Vagina (tissue), 2 donors: ENCODE data around the gene SNIP1. TPM values are rescaled to one million over a fixed set of nuclear protein-coding genes. Genes with fewer than 3 reads are reported as not detected.
"Not testable (repeated sequence)": the region's sequence is repeated elsewhere in the genome, so short reads cannot be mapped to it uniquely, and the experiment has no call there.

Experiments used
- DNase-seq, 2 donors: peaks; one replicate each; pipeline ENCODE4 v3.0.0-alpha.2; 2017; ENCODE audit errors: extremely low spot score in 2 of 2
- H3K27ac ChIP-seq: fragments of 200-600 bp; sonication (generic); one replicate; pipeline ENCODE4 v1.5.1; 2019
- H3K27me3 ChIP-seq: fragments of 200-600 bp; sonication (generic); one replicate; pipeline ENCODE4 v1.5.1; 2019
- H3K36me3 ChIP-seq, 2 donors: fragments of 200-600 bp; sonication (generic); one replicate each; pipeline ENCODE4 v1.5.1; 2017 to 2019
- H3K4me1 ChIP-seq: fragments of 200-600 bp; sonication (generic); one replicate; pipeline ENCODE4 v1.5.1; 2019
- H3K4me3 ChIP-seq, 2 donors: fragments of 200-600 bp; sonication (generic); 1 replicate in 1 of 2; 2 replicates in 1 of 2; pipeline ENCODE4 v1.5.1; 2016 to 2019
- H3K9me3 ChIP-seq: fragments of 200-600 bp; sonication (generic); one replicate; pipeline ENCODE4 v1.5.1; 2019
- POLR2A ChIP-seq, 2 donors: fragments of 450-650 bp; IDR thresholded peaks; one replicate each; pipeline ENCODE4 v1.6.1; 2017; ENCODE audit warnings: antibody characterized with exemption in 2 of 2, mild to moderate bottlenecking in 2 of 2, moderate library complexity in 2 of 2
- POLR2AphosphoS5 ChIP-seq, 2 donors: sonication (generic); formaldehyde crosslinking; IDR thresholded peaks; one replicate each; pipeline ENCODE4 v1.9.0; 2017; ENCODE audit warnings: antibody characterized with exemption in 2 of 2, mild to moderate bottlenecking in 2 of 2, low read depth in 1 of 2; ENCODE audit not compliant: insufficient read depth in 1 of 2
- intact Hi-C: fragments of 100-400 bp; cut with DNase I; formaldehyde crosslinking; loops from one replicate; pipeline ENCODE4 v1.15.1; 2023
- total RNA-seq: library from RNA; depleted of rRNA; stranded (reverse); fragments of >200 nt; gene quantifications from one replicate; pipeline ENCODE4 v1.2.3, GENCODE V29; 2016
- TF ChIP-seq, protein P1 (sequence below), 3 experiments: fragments of 450-650 bp in 2 of 3; fragments of 200-600 bp in 1 of 3; sonication (generic) in 1 of 3; IDR thresholded peaks; one replicate each; pipeline ENCODE4 v1.5.1; 2017 to 2019; ENCODE audit warnings: antibody characterized with exemption in 3 of 3, mild to moderate bottlenecking in 2 of 3, moderate library complexity in 2 of 3

SNIP1 gene
- total RNA-seq, 1 donor from 2014 or later = 16.5 TPM

DNA sequence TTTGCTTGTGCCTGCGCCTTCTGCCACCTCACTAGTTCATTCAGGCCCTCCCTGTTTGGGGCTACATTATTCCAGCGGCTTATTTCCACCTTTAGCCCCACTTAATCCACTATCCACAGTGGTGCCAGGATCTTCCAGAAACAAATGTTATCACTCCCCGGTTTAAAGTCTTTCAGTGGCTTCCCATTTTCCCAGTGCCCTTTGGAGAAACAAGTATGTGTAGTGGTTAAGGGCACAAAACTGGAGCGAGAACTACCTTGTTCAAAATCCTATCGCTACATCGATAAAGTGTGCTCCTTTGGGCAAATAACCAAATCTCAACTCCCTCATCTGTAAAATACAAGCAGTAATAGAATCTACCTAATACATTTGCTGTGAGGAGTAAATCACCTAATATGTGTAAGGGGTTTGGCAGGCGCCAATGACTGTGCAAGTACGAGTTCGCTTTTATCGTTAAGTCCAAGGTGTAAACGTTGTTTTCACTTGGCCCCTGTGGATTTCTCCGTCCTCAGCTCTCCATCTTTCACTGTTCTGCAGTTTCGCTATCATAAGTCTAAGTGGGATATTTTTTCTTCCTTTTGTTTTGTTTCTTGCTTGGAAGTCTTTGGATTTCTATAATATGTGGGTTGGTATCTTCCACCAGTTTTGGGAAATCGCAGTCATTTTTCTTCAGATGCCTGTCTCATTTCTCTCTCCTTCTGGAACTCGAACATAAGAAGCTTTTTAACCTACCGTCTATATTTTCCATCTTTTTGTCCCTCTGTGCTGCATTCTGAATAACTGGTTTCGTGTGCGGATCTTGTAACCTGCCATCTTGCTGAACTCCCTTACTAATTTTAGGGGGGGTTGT, 38.7 kb downstream of the SNIP1 start:
- Histone ChIP-seq H3K36me3 (peaks cover 0 to 11% of the 10 kb centered on the region in 2 donors), H3K4me1 (peaks cover 36% of the 10 kb centered on the region), H3K9me3 (no peaks in the 10 kb centered on the region), H3K27me3 (no peaks in the 10 kb centered on the region), H3K4me3 (peak overlapping the region; percentile 90 to 93), H3K27ac (peak overlapping the region; percentile 87)
- no peak for DNase-seq
- intact Hi-C loops = no loop called here
- TF ChIP-seq, protein P1, sequence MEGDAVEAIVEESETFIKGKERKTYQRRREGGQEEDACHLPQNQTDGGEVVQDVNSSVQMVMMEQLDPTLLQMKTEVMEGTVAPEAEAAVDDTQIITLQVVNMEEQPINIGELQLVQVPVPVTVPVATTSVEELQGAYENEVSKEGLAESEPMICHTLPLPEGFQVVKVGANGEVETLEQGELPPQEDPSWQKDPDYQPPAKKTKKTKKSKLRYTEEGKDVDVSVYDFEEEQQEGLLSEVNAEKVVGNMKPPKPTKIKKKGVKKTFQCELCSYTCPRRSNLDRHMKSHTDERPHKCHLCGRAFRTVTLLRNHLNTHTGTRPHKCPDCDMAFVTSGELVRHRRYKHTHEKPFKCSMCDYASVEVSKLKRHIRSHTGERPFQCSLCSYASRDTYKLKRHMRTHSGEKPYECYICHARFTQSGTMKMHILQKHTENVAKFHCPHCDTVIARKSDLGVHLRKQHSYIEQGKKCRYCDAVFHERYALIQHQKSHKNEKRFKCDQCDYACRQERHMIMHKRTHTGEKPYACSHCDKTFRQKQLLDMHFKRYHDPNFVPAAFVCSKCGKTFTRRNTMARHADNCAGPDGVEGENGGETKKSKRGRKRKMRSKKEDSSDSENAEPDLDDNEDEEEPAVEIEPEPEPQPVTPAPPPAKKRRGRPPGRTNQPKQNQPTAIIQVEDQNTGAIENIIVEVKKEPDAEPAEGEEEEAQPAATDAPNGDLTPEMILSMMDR (IDR thresholded peaks at IDR 0.05) = no peak
- TF ChIP-seq POLR2A (IDR thresholded peaks at IDR 0.05) (no peak), POLR2AphosphoS5 (IDR thresholded peaks at IDR 0.05; ENCODE audit: insufficient read depth in 1 of 2, low read depth in 1 of 2) (no peak)

DNA sequence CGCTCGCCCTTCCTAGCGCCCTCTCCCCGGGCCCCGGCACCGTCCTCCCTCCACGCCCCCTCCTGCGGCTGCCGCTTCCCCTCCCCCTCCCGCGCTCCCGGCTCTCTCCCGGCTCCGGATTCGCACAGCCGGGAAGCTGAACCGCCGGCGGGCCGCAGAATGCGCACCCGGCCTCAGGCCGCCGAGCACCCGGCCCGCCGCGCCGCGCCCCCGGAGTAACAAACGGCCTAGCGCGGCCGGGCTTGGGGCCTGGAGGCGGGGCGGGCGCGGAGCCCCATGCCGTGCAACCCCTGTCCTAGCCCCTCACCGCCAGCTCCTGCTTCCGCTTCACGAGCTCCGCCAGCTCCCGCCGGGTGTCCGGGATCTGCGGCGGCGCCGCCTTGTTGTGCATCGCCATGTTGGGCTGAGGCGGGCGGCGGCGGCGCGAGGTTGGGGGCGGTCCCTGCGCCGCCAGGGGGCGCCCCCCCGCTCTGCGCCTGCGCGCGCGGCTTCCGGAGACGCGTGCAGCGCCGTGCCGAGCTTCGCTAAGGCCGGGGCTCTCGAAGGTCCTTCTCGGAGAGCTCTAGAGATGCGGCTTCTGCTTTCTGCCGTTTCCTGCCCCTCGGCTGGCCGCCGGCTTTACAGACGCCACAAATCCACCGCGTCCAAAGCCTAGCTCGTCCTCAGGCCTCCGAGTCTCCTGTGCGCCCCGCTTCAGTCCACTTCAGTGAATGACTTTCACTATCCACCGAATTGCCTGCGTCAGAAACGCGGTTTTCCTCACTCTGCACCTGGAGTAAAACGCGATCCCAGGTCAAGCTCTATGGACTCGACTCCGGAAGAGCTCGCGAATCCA, 39.5 kb downstream of the SNIP1 start, which contains the start of gene MEAF6:
Gene MEAF6, minus strand, starts transcription at position 417 of the 835 bp plus-strand sequence. Its CDS starts 20 bp downstream, at position 397.
- intact Hi-C loops = no loop called here
- H3K4me3 ChIP-seq = peak within 1 kb of the TSS; percentile 90 to 93
- peak in 1 of 2 donors; percentile 86 for DNase-seq
- TF ChIP-seq, protein P1 (IDR thresholded peaks at IDR 0.05) = peak; percentile 52 to 85 (median 58)
- TF ChIP-seq POLR2AphosphoS5 (IDR thresholded peaks at IDR 0.05; ENCODE audit: insufficient read depth in 1 of 2, low read depth in 1 of 2) (peak; percentile 10 to 89), POLR2A (IDR thresholded peaks at IDR 0.05) (peak in 1 of 2 donors; percentile 62)
- H3K36me3 ChIP-seq = peaks cover 0 to 11% of the 10 kb centered on the region in 2 donors
- H3K9me3 ChIP-seq = no peaks in the 10 kb centered on the region
- H3K27ac ChIP-seq = peak within 1 kb of the TSS; percentile 87
- H3K27me3 ChIP-seq = no peaks in the 10 kb centered on the region
- peaks cover 36% of the 10 kb centered on the region for H3K4me1 ChIP-seq

DNA sequence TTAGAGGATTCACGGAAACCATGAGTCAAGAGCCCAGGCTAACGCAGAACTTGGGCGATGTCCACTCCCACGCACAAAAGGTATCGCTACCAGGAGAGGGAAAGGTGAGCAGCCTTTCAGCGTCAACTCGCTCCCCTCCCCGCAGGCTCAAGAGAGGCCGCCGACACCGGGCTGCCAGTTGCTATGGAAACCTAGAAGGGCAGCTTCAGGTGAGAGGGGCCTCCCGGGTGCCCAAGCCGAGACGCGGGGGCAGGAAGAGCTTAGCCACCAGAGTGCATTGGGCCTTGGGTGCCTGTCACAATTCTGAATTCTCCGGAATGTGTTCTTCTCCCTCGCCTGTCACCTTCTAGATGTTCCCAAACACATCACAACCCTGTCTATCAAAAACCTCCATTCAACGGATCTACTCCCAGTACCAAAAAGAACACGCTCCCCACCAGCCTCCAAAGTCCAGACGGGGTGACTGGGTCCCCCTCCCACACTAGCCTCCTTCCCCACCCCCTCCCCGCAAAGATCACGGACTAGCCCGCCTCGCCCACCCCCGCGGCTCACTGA, 40.2 kb downstream of the SNIP1 start:
- peaks cover 36% of the 10 kb centered on the region for H3K4me1 ChIP-seq
- peaks cover 0 to 15% of the 10 kb centered on the region in 2 donors for H3K36me3 ChIP-seq
- peak overlapping the region; percentile 87 for H3K27ac ChIP-seq
- intact Hi-C loops = no loop called here
- DNase-seq = no peak
- no peaks in the 10 kb centered on the region for H3K9me3 ChIP-seq
- H3K4me3 ChIP-seq = peak overlapping the region; percentile 90 to 93
- TF ChIP-seq POLR2AphosphoS5 (IDR thresholded peaks at IDR 0.05; ENCODE audit: insufficient read depth in 1 of 2, low read depth in 1 of 2) (no peak), POLR2A (IDR thresholded peaks at IDR 0.05) (no peak)
- no peaks in the 10 kb centered on the region for H3K27me3 ChIP-seq

DNA sequence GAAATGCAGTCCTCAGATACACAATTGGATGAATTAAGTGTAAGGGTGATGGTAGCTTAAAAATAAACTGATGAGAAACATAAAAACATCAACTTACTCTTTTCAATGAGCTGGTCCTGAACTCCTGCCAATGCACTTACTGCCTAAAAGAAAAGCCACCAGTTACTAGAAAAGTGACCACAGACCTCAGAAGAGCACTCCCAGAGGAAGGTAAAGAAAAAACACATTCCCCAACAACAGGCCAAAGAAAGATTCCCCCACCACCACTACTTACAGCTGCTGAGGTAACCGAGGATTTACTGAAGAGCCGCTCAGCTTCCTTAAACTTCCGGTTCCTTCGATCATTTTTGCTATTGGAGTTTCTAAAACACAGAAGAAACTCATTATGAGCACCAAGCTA, 44.9 kb downstream of the SNIP1 start:
- no peak overlapping the region for H3K27ac ChIP-seq
- no peaks in the 10 kb centered on the region for H3K9me3 ChIP-seq
- H3K4me3 ChIP-seq = no peak overlapping the region
- peaks cover 0 to 44% of the 10 kb centered on the region in 2 donors for H3K36me3 ChIP-seq
- intact Hi-C loops = no loop called here
- no peaks in the 10 kb centered on the region for H3K27me3 ChIP-seq
- DNase-seq = no peak
- H3K4me1 ChIP-seq = peaks cover 28% of the 10 kb centered on the region
- TF ChIP-seq, protein P1 (IDR thresholded peaks at IDR 0.05) = no peak
- TF ChIP-seq POLR2AphosphoS5 (IDR thresholded peaks at IDR 0.05; ENCODE audit: insufficient read depth in 1 of 2, low read depth in 1 of 2) (no peak), POLR2A (IDR thresholded peaks at IDR 0.05) (no peak)

DNA sequence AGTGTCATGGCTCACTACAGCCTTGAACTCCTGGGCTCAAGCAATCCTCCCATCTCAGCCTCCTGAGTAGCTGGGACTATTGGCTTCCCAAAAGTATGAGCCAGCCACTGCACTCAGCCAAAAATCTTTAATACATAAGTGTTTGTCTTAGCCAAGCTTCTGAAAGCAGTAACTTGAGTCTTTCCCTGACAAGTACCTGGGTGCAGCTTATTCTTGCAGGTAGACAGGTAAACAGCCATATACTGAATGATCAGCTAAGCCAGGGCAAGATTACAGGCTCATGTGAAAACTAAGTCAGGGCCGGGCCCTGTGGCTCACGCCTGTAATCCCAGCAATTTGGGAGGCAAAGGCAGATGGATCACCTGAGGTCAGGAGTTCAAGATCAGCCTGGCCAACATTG, 47.4 kb downstream of the SNIP1 start:
- Histone ChIP-seq H3K27ac (no peak overlapping the region), H3K4me3 (no peak overlapping the region), H3K4me1 (peaks cover 5% of the 10 kb centered on the region), H3K27me3 (no peaks in the 10 kb centered on the region), H3K9me3 (no peaks in the 10 kb centered on the region), H3K36me3 (peaks cover 0 to 52% of the 10 kb centered on the region in 2 donors)
- TF ChIP-seq, protein P1 (IDR thresholded peaks at IDR 0.05) = no peak
- TF ChIP-seq POLR2A (IDR thresholded peaks at IDR 0.05) (no peak), POLR2AphosphoS5 (IDR thresholded peaks at IDR 0.05; ENCODE audit: insufficient read depth in 1 of 2, low read depth in 1 of 2) (no peak)
- no peak for DNase-seq
- intact Hi-C loops = no loop called here

DNA sequence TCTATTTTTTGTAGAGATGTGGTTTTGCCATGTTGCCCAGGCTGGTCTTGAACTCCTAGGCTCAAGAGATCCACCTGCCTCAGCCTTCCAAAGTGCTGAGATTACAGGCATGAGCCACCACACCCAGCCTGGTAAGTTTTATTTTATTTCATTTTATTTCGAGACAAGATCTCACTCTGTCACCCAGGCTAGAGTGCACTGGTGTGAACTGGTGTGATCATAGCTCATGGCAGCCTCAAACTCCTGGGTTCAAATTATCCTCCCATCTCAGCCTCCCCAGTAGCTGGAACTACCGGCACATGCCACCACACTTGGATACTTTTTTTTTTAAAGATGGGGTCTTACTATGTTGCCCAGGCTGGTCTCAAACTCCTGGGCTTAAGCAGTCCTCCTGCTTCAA, 51.3 kb downstream of the SNIP1 start:
- H3K4me1 ChIP-seq, intact Hi-C loops, H3K9me3 ChIP-seq, H3K4me3 ChIP-seq, H3K27ac ChIP-seq, DNase-seq, H3K27me3 ChIP-seq: not testable (repeated sequence)
- peaks cover 3 to 46% of the 10 kb centered on the region in 2 donors for H3K36me3 ChIP-seq
